Activated CD8-positive, alpha-beta memory T cell treated with anti-CD3 and anti-CD28 coated beads for 36 hours (primary cell): ENCODE measurements around the gene HOXA2. TPM values are rescaled to one million over a fixed set of nuclear protein-coding genes. Genes with fewer than 3 reads are reported as not detected.

ENCODE experiments used
- CTCF ChIA-PET: fragments of 350-600 bp; sonication (Branson Sonifier 250); formaldehyde crosslinking; loops from one replicate; lab custom pipeline; 2021; ENCODE audit warnings: antibody characterized with exemption; lab: Charles Lee
- POLR2A ChIA-PET: fragments of 350-600 bp; sonication (Branson Sonifier 250); formaldehyde crosslinking; loops from one replicate; lab custom pipeline; 2021; ENCODE audit warnings: antibody characterized with exemption; lab: Charles Lee
- total RNA-seq, 2 experiments: library from RNA; stranded (reverse); gene quantifications; one replicate each; pipeline ENCODE4 v1.2.3, GENCODE V29; 2021

HOXA2 gene
- total RNA-seq, 2 experiments from 2014 or later = not detected

- ChIA-PET CTCF (no interaction called here), POLR2A (no interaction called here)
These were observed 40.1 kb upstream of the HOXA2 start for GRCh38 chr7:27142580-27143022.

- CTCF ChIA-PET = interaction anchor here (1.8 kb wide), 1 partner anchor 37 kb away, joined by 8 read pairs; no protein-coding TSS in a partner anchor
- POLR2A ChIA-PET = no interaction called here
These were observed 39.6 kb upstream of the HOXA2 start for GRCh38 chr7:27141923-27142579.

- POLR2A ChIA-PET = interaction anchor here (0.9 kb wide), 1 partner anchor 56 kb away, joined by 7 read pairs; no protein-coding TSS in a partner anchor
- CTCF ChIA-PET = interaction anchor here (0.7 to 1.8 kb wide), 4 partner anchors 8 to 374 kb away, joined by 3 to 8 read pairs (median 4); no protein-coding TSS in a partner anchor
These were observed 38.8 kb upstream of the HOXA2 start for GRCh38 chr7:27141137-27141922.

- ChIA-PET POLR2A (interaction anchor here (0.9 kb wide), 1 partner anchor 55 kb away, joined by 7 read pairs; no protein-coding TSS in a partner anchor), CTCF (interaction anchor here (0.8 to 1.8 kb wide), 3 partner anchors 9 to 48 kb away, joined by 3 to 8 read pairs (median 3); no protein-coding TSS in a partner anchor)
These were observed 37.8 kb upstream of the HOXA2 start for GRCh38 chr7:27140126-27140857.

- ChIA-PET POLR2A (no interaction called here), CTCF (no interaction called here)
These were observed 37.0 kb upstream of the HOXA2 start for GRCh38 chr7:27139334-27140125.

GRCh38 chr7:27138985-27139333 is 36.5 kb upstream of the HOXA2 start:
- ChIA-PET CTCF (no interaction called here), POLR2A (no interaction called here)

GRCh38 chr7:27138472-27138871 is 36.0 kb upstream of the HOXA2 start:
- ChIA-PET POLR2A (no interaction called here), CTCF (no interaction called here)

GRCh38 chr7:27137640-27138315 is 35.3 kb upstream of the HOXA2 start:
- CTCF ChIA-PET = no interaction called here
- POLR2A ChIA-PET = no interaction called here

GRCh38 chr7:27134392-27134791 is 31.9 kb upstream of the HOXA2 start:
- ChIA-PET CTCF (interaction anchor here (1.1 kb wide), 1 partner anchor 27 kb away, joined by 3 read pairs; no protein-coding TSS in a partner anchor), POLR2A (no interaction called here)

- ChIA-PET CTCF (no interaction called here), POLR2A (no interaction called here)
These were observed 31.1 kb upstream of the HOXA2 start for GRCh38 chr7:27133409-27134231.

GRCh38 chr7:27132978-27133377 is 30.5 kb upstream of the HOXA2 start:
- POLR2A ChIA-PET = no interaction called here
- CTCF ChIA-PET = no interaction called here

- ChIA-PET POLR2A (no interaction called here), CTCF (interaction anchor here (1.7 kb wide), 1 partner anchor 29 kb away, joined by 4 read pairs; no protein-coding TSS in a partner anchor)
These were observed 29.7 kb upstream of the HOXA2 start for GRCh38 chr7:27132214-27132613.

- ChIA-PET CTCF (interaction anchor here (1.5 to 1.7 kb wide), 2 partner anchors 20 to 29 kb away, joined by 4 read pairs; no protein-coding TSS in a partner anchor), POLR2A (interaction anchor here (1.0 kb wide), 1 partner anchor 11 kb away, joined by 6 read pairs; no protein-coding TSS in a partner anchor)
These were observed 28.9 kb upstream of the HOXA2 start for GRCh38 chr7:27131390-27131819.

- POLR2A ChIA-PET = interaction anchor here (1.0 kb wide), 1 partner anchor 10 kb away, joined by 6 read pairs; no protein-coding TSS in a partner anchor
- CTCF ChIA-PET = interaction anchor here (1.5 to 1.7 kb wide), 2 partner anchors 20 to 30 kb away, joined by 4 read pairs; no protein-coding TSS in a partner anchor
These were observed 28.3 kb upstream of the HOXA2 start, which contains the start of gene HOXA4 for GRCh38 chr7:27130540-27131389. HOXA4 (minus strand) TSS chr7:27130757; CDS start chr7:27130733, 24 bp downstream.

- CTCF ChIA-PET = no interaction called here
- POLR2A ChIA-PET = no interaction called here
These were observed 27.5 kb upstream of the HOXA2 start for GRCh38 chr7:27129729-27130539.
